GM19468 (cell line): ENCODE data around the gene POU2F3.

Experiments
- ATAC-seq: cut with Tn5 transposase; IDR thresholded peaks from one replicate; pipeline ENCODE4 v1.9.1; 2021; ENCODE audit warnings: mild to moderate bottlenecking, moderate library complexity, moderate number of reproducible peaks; ENCODE audit not compliant: unreplicated experiment; ENCODE audit errors: extremely low read depth

POU2F3 gene

DNA sequence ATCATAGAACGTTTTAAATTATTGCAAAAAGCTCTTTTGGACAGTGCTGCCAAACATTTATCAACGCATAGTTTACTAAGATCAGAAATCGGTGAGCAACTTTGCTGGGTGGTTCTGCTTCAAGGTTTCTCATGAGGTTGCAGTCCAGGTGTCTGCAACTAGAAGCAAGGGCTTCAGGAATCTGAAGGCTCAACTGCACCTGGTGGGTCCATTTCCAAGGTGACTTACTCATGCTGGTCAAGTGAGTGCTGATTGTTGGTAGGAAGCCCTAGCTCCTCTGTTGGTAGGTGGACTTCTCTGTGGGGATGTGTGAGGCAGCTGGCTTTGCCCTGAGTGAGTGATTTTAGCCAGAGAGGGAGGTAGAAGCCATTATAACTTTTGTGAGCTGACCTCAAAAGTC is 118.8 kb downstream of the POU2F3 start:
- ATAC-seq = no peak

DNA sequence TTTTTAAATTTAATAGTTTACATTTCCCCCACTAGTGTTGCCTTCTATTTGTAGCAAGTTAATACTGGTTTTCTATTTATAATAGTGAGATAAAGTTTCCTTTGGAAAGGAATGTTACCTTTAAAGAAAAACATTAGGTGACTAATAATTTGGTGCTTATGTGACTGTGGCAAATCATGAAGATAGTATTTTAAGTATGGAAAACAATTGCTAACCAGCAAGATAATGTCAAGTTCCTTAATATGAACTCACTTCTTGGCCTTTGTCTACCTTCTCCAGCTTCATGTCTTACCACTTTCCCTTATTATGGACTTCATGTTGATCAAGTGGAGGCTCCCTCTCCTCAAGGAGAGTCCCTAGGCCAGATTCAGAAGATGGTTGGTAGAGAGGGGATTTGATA is 123.5 kb downstream of the POU2F3 start:
- ATAC-seq = no peak

DNA sequence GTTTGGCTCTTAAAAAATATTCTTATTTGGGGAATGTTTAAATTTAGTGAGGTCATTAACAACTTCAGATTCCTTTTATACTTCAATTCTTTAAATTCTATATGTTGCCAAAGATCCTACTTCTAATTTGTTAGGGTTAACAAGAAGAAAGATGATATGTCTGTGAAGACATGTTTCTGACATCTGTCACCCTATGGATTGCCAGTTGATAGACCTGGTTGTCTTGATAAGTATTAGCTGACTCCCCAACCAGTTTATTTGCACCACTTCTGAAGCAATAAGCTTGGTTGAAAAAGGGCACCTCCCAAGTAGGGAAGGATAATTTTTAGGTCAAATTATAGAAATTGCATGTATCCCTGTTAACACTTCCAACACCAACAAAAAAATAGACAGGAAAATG is 125.6 kb downstream of the POU2F3 start:
- ATAC-seq = no peak
